Fibroblast of the conjunctiva (primary cell): ENCODE measurements around the gene ATAD3B.

Source experiments
- DNase-seq: peaks from one replicate; pipeline ENCODE4 v3.0.0-alpha.2; 2010; ENCODE audit warnings: low read depth

ATAD3B gene

DNA sequence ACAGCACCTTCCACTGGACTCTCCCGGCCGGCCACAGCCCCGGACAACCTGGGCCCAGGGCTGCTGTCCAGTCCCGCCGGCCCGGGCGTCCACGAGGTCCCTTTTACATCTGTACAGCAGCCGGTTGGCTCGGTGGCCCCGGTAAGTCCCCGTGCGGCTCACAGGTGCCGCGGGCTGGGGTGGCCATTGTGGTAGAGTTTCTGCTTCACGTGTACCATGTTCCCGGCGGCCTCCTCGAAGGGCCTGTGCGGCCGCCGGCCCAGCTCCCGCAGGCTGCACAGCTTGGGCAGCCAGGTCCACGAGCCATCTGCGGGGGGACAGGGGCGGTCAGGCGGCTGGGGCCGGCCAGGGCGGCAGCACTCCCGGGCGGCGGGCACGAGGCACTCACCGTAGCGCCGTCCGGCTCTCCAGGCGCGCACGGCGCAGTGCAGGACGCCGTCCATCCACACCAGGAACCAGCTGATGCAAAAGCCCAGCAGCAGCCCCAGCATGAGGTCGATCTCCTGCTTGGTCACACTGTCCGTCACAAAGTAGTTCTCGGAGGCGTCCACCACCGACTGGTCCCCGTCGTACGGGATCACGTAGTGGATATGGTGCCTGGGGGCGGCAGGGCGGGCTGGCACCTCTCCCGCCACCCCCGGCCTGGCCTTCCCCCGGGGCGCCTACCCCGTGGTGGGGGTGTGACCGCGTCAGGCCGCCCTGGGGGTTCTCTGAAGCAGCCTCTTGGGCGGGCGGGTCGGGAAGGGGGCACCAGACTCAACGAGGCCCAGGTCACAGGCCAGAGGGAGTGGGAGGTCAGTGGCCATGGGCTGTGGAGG lies 63.8 kb downstream of the ATAD3B start:
- DNase-seq: no peak

DNA sequence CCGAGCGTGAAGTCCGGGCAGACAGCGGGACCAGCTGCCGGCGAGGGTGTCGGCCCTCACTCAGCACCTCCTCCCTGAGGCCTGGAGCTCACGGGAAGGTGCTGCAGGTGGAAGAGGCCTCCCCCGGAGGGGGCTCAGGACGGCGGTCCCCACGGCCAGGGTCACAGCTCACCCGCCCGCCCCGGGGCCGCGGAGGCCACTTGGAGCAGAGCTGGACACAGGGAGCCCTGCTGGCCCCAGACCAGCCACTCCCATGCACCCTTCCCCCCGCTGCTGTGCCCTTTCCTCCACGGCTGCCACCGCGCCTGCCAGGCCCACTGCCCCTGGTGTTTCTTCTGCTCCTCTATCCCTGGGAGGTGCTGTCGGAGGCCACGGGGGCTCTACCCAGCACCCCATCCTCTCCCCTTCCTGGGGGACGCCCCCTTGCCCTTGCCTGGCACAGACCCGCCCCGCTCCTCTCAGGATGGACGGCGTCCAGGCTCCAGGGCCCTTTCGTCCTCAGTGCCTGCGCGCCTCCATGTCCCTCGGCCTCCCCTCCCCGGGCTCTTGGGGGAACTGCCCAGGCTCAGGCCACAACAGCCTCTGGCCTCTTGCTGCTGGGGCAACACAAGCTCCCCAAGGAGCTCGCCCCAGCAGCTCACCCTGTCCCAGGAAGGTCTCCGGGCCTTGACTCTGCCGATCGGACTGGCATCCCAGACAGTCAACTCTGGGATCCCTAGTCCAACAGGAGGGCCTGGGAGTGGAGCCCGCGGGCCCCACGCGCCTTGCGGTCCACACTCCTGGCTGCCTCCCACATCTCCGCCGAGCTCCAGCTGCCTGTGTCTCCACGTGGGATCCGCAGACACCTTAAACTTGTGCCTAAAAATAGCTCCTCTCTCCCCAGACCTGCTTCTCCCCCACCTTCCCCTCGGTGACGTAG lies 64.7 kb downstream of the ATAD3B start:
- DNase-seq: no peak

DNA sequence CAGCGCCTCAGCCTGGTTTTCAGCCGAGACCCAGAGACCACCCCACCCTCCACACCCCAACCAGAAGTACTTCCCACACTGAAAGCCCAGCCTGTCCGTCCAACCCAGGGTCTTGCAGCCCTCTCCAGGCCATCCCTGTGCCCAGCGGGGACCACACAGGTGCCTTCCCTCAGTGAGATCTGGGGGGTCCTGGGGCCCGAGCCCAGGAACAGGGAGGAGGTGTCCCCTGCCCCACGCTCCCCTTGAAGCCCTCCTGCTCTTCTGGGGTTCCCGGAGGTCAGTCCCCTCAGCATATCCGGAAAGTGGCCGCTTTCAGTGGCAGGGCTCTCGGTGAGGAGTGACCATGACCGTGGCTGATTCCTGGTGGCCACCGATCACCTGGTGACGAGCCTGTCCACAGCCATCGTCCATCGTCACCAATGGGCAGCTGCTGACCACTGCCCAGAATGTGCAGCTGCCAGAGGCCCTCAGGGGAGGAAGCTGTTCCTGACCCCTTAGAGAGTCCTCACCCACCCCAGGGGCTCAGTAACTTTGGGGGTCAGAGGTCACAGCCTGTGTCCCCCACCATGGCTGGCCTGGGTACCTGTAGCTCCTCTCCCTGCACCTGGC lies 65.5 kb downstream of the ATAD3B start:
- no peak for DNase-seq

DNA sequence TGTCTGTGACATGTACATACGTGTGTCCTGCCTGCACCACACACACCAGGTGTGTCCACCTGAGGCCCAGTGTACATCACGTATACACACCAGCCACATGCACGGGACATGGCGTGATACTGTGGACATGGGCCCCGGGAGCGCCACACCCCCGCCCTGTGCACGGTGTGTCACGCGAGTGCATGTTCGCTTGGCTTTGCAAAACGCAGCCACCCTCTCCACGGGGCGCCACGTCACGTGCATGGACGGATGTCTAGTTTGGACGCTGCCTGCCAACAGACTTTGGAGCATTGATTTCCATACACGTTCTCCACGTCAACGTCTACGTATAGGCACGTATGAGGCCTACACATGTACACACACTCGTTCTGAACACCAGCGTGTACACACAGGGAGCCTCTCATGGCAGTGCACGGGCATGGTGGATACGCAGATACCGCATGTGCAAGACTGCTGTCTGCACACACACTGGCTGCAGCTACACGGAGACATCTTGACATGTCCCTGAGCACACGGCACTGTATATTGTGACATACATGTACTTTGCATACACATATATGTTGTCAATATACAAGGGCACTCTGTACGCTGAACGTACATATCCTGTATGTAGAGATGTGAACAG lies 66.2 kb downstream of the ATAD3B start:
- DNase-seq: no peak

DNA sequence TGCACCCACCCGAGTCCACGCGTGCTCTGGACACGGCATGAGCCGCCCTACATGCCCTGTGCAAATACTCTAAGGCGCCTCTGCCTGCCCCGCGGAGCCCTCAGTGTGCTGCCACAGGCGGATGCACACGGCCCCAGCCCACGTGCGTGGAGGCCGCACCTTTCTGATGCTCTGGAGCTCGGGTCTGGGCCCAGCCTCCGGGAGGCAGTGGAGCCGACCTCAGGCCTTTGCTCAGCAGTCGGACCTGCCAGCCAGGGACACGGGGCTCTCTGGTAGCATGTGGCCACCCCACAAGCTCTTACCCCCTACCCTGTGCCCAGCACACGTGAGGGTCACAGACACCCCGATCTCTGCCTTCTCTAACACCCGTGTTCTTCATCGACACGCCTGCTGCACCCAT lies 66.8 kb downstream of the ATAD3B start:
- DNase-seq: no peak

DNA sequence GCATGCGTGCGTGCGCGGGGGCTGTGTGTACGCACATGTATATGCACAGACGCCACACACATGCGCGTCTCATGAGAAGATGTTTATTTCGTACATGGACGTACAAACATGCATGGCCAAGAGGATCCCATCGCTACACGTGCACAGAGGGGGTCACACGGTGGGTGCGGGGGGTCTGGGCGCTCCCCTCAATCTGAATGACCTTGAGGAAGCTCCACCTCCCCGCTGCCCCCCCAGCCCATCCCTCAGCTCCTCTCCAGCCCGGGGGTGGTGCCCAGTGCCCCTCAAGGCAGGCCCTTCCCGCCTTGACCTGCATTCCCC lies 67.4 kb downstream of the ATAD3B start:
- no peak for DNase-seq

DNA sequence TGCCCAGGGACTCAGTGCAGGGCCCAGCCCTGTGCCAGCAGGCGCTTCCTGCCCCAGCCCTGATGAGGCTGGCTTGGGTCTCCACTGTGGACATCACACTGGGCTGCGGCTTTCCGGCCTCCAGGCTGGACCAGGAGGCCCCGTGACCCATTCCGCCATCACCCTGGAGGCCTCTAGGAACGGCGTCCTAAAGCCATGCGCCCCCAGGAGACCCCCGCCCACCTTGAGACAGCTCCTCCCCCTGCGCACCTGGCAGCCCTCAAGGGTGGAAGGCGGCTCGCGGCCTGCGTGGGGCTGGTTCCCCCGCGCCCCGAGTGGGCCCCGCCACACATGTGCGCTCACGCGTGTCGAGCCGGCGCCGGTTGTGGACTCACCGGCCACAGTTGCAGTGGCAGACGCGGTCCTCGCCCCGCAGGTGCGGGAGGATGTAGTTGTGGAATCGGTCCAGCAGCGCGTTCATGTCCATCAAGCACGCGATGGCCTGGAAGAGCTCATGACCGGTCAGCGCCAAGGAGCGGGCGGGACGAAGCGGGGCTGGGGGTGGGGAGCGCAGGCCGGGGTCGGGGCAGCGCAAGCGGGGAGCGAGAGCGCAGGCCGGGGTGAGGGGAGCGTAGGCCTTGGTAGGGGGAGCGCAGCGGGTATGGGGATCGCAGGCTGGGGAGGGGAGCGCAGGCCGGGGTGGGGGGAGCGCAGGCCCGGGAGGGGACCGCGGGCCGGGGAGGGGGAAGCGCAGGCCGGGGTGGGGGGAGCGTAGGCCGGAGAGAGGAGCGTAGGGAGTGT lies 67.9 kb downstream of the ATAD3B start:
- no peak for DNase-seq

DNA sequence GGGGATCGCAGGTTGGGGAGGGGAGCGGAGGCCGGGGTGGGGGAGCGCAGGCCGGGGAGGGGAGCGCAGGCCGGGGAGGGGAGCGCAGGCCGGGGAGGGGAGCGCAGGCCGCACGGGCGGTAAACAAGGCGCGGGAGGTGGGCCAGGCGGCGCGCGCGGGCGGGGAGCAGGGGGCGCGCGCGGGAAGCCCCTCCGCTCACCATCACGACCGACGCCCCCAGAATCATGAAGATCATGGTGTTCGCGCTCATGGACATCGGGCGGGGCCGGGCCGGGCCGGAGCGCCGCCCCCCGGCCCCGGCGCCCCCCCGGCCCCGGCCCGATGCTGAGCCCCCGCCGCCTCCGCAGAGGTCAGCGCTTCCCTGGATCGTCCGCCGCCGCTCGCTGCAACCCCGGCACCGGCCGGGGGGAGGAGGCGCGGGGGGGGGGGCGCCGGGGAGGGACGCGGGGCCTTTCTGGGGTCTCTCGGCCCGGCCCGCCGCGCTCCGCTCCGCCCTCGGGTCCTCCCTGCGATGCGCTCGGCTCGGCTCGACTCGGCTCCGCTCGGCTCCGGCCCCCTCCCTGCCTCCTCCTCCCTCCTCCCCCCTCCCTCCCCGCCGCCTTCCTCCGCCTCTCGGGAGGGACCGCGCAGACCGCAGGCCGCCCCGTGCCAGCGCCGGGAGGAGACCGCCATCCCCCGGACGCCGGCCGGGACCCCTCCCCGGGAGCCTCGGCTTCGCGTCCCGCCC lies 68.7 kb downstream of the ATAD3B start, which contains the start of gene TMEM240:
TMEM240 (minus strand) TSS at position 535 of the 728 bp plus-strand sequence; CDS start at position 257, 278 bp downstream.
- peak; percentile 55 for DNase-seq

DNA sequence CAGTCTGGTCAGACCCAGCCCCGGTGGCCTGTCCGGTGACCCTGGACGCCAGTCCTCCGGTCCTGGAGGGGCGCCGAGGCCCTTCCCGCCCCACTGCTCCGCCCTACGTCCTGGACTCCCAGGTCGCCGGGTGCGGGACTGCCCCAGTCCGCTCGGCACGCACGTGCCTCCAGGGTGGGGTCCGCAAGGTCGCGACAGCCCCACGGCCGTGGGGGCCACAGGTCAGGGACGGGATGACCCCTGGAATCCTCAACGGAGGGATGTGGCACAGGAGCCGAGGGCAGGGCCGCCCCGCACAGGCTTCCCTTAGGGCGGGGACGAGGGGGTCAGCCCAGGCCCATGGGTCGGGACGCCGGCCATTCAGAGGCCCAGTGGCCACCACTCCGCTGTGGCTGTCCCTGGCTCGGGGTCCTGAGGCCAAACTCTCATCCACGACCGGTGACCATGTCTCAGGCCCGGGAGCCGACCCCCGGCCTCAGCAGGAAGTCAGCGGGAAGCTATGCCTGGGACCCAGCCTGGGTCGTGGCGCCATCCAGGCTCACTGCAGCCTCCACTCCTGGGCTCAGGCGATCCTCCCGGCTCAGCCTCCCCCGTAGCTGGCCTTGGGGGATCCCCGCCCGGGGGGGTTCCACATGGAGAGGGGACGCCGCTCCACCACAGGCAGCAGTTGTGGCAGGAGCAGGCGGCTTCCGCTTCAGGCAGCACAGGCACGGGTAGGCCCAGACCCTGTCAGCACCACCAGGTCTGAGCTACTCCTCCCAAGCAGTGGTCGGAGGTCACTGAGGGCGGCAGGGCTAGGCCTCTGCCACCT lies 69.5 kb downstream of the ATAD3B start:
- no peak for DNase-seq

DNA sequence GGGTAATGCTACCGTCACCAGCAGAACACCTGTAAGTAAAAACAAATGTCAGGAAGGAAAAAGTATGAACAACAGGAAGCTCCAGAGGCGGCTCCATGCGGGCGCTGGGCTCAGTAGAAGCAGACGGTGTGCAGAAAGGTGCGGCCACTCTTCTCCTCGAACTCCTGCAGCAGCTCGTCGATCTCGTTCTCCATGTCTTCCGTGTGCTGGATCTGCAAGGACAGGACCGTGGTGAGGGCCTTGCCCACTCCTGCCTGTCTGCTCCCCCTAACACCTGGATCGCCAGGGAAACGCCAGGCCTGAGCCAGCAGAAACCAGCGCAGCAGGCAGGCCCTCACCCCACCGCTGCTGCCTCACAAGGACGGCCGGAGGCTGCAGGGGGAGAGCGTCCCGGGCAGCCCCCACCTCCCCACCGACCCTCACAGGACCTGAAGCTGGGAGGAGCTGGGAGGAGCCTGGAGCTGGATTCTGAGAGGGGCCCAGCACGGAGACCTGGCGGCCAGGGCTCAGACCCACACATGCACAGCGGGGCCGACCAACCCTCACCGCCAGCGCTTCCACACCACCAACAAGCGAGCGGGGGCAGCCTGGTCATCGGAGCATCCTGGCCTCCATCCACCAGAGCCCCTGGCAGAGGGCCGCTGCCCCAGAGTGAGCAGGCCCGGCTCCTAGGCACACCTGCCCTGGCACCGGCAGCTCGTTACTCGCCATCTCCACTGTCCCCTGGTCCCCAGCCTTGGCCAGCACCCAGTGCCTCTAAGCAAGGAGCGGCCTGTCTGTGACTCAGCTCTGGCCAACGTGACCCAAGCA lies 70.6 kb downstream of the ATAD3B start:
- no peak for DNase-seq

DNA sequence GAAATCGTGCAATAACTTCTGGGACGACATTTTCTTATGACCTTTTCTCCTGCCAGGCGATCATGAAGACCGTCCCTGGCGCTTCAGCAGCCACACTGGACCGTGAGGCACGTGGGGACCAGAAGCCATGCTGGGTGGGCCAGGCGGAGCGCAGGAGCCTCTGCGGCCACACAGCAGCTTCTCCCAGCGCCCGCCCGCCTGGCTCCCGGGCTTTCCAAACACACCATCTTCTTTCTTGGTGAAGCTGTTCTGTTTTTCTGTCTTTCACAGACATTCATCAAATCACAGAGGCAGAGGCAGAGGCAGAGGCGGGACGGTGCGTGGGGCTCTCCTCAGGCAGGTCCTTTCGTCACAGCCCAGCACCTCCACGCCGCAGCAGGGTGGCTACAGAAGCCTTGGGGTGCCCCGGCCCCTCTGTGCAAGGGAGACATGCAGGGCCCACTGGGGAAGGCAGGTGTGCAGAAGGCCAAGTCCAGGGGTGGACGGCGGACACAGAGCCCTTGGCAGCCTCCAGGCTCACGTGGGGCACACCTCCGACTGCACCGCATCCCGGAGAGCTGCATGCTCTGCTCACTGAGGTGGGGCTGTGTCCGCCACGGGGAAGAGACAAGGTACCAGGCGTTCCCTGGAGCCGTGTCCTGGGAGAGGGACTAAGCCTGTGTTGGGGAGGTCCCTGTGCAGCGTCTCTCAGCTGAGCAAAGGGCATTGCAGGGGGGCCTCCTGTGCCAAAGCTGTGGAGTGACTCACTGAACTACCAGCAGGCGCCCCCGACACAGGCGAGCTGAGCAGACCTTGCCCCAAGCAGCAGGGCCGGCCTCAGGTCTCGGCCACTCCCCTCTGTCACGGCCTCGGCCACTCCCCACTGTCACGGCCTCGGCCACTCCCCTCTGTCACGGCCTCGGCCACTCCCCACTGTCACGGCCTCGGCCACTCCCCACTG lies 71.5 kb downstream of the ATAD3B start:
- no peak for DNase-seq

DNA sequence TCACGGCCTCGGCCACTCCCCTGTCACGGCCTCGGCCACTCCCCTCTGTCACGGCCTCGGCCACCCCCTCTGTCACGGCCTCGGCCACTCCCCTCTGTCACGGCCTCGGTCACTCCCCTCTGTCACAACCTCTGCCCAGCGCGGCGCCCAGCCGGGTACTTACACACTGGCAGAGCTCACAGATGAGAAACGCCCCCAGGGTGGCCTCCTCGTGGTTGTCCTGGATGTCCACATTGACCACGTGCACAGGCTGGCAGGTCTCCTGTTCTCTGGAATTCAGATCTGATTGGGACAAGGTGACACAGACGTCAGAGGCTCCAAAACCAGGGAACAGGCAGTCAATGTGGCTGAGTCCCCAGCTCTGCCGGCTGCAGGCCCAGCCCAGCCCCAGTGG lies 72.1 kb downstream of the ATAD3B start:
- DNase-seq: no peak

DNA sequence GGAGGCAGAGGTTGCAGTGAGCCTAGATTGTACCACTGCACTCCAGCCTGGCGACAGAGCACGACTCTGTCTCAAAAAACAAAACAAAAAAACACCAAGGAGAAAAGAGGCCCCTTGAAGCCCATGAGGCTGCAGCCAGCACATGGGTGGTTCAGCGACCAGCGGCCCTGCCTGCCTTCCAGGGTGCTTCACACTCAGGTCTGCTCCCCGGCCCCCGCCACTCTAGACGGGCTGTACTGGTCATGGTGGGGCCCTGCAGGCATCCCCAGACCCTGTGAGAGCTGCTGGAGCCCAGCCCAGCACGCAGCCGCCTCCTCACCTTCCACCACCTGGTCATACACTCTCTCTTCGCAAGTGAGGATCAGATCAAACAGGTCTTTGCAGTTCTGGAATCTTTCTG lies 73.0 kb downstream of the ATAD3B start:
- no peak for DNase-seq
